Naive thymus-derived CD8-positive, alpha-beta T cell (primary cell): ENCODE data around the gene SPRYD3. TPM values are rescaled to one million over a fixed set of nuclear protein-coding genes. Genes with fewer than 3 reads are reported as not detected.

Experiments used
- microRNA-seq: library from miRNA; unstranded; fragments of <30 nt; microRNA quantifications from one replicate; pipeline ENCODE4 v1.2.0, GENCODE V29; 2022; ENCODE audit warnings: borderline microRNAs expressed
- polyA plus RNA-seq, 3 donors: library from polyadenylated mRNA; unstranded; fragments of 300-500 nt; fragmentation: Illumina TruSeq; gene quantifications; one replicate each; pipeline ENCODE4 v1.2.3, GENCODE V29; 2021
- total RNA-seq, 8 experiments: library from RNA in 2 of 8; stranded (reverse) in 2 of 8; gene quantifications; one replicate each; pipeline ENCODE4 v1.2.3 and lab custom pipeline; 2021 to 2026

Gene SPRYD3
- total and polyA plus RNA-seq, 5 experiments from 2014 or later = 47.8 to 53.2 (median 50.0) TPM

Small RNA genes lying within 50 kb of the gene (microRNA-seq; reads per million reads assigned to microRNA genes)
- not detected for gene MIR6757

Other genes starting within 250 kb of the SPRYD3 start
- not detected for gene KRT79, start 245.1 kb downstream of the SPRYD3 start, total RNA-seq
- gene KRT79, start 245.1 kb downstream of the SPRYD3 start, polyA plus RNA-seq = not detected
- not detected for gene KRT78, start 230.4 kb downstream of the SPRYD3 start, total RNA-seq
- not detected for gene KRT78, start 230.4 kb downstream of the SPRYD3 start, polyA plus RNA-seq
- gene KRT8, start 174.3 kb downstream of the SPRYD3 start, total RNA-seq = under 1 TPM; 0.52 to 0.66 TPM
- gene KRT8, start 174.3 kb downstream of the SPRYD3 start, polyA plus RNA-seq = not detected
- 10 to 100 TPM in 1 of 2 experiments, 1 to 10 TPM in 1; 9.7 to 10.6 TPM for gene KRT18, start 130.3 kb downstream of the SPRYD3 start, total RNA-seq
- gene KRT18, start 130.3 kb downstream of the SPRYD3 start, polyA plus RNA-seq = 1 to 10 TPM; 3.5 to 9.3 (median 9.0) TPM
- 100 to 1,000 TPM; 752 to 804 TPM for gene EIF4B, start 72.9 kb downstream of the SPRYD3 start, total RNA-seq
- 100 to 1,000 TPM; 116 to 146 (median 124) TPM for gene EIF4B, start 72.9 kb downstream of the SPRYD3 start, polyA plus RNA-seq
- 1 to 10 TPM; 2.4 to 3.0 TPM for gene TNS2, start 29.3 kb downstream of the SPRYD3 start, total RNA-seq
- under 1 TPM in 2 of 3 donors, not detected in 1; 0.13 to 0.19 TPM for gene TNS2, start 29.3 kb downstream of the SPRYD3 start, polyA plus RNA-seq
- gene IGFBP6, start 18.3 kb upstream of the SPRYD3 start, total RNA-seq = under 1 TPM in 1 of 2 experiments, not detected in 1; 0.65 TPM
- 10 to 100 TPM in 2 of 3 donors, 1 to 10 TPM in 1; 7.5 to 16.9 (median 16.9) TPM for gene IGFBP6, start 18.3 kb upstream of the SPRYD3 start, polyA plus RNA-seq
- under 1 TPM; 0.42 to 0.80 TPM for gene SOAT2, start 24.1 kb upstream of the SPRYD3 start, total RNA-seq
- gene SOAT2, start 24.1 kb upstream of the SPRYD3 start, polyA plus RNA-seq = under 1 TPM; 0.67 to 0.77 (median 0.71) TPM
- gene ZNF740, start 101.3 kb upstream of the SPRYD3 start, total RNA-seq = 100 to 1,000 TPM; 112 to 113 TPM
- 1 to 10 TPM; 2.8 to 3.5 (median 3.1) TPM for gene ZNF740, start 101.3 kb upstream of the SPRYD3 start, polyA plus RNA-seq
- gene CSAD, start 101.5 kb upstream of the SPRYD3 start, total RNA-seq = 10 to 100 TPM; 50.8 to 53.4 TPM
- gene CSAD, start 101.5 kb upstream of the SPRYD3 start, polyA plus RNA-seq = 1 to 10 TPM; 1.1 to 1.3 (median 1.2) TPM
- 100 to 1,000 TPM; 353 to 362 TPM for gene ITGB7, start 127.9 kb upstream of the SPRYD3 start, total RNA-seq
- 100 to 1,000 TPM; 202 to 219 (median 206) TPM for gene ITGB7, start 127.9 kb upstream of the SPRYD3 start, polyA plus RNA-seq
- 10 to 100 TPM; 57.8 to 60.4 TPM for gene RARG, start 152.8 kb upstream of the SPRYD3 start, total RNA-seq
- gene RARG, start 152.8 kb upstream of the SPRYD3 start, polyA plus RNA-seq = 10 to 100 TPM in 1 of 3 donors, 1 to 10 TPM in 2; 1.6 to 12.7 (median 3.8) TPM
- gene ESPL1, start 188.9 kb upstream of the SPRYD3 start, total RNA-seq = under 1 TPM; 0.27 to 0.81 TPM
- not detected for gene ESPL1, start 188.9 kb upstream of the SPRYD3 start, polyA plus RNA-seq
- gene PFDN5, start 216.2 kb upstream of the SPRYD3 start, total RNA-seq = 100 to 1,000 TPM; 663 to 692 TPM
- gene PFDN5, start 216.2 kb upstream of the SPRYD3 start, polyA plus RNA-seq = 1,000 to 10,000 TPM; 1,657 to 1,928 (median 1,896) TPM
- 10 to 100 TPM; 48.3 to 53.5 TPM for gene MYG1, start 220.3 kb upstream of the SPRYD3 start, total RNA-seq
- gene MYG1, start 220.3 kb upstream of the SPRYD3 start, polyA plus RNA-seq = 10 to 100 TPM; 64.4 to 81.2 (median 68.6) TPM
- 10 to 100 TPM; 66.8 to 68.2 TPM for gene AAAS, start 242.2 kb upstream of the SPRYD3 start, total RNA-seq
- 10 to 100 TPM; 34.1 to 57.2 (median 39.3) TPM for gene AAAS, start 242.2 kb upstream of the SPRYD3 start, polyA plus RNA-seq